Panc1 (cell line): ENCODE data around the gene ACP7. TPM values are rescaled to one million over a fixed set of nuclear protein-coding genes. Genes with fewer than 3 reads are reported as not detected.
A peak's percentile ranks its signal among the peaks of the same experiment; 100 is the strongest.

Source experiments
- ATAC-seq: fragments of 200-7000 bp; cut with Tn5 transposase; 2 replicates; pipeline ENCODE4 v1.9.1; 2020; ENCODE audit warnings: mild to moderate bottlenecking, moderate library complexity
- BruUV-seq: library from RNA; stranded (reverse); fragments of 400-500 nt; replicated peaks from 2 replicates; lab custom pipeline; 2021; lab: Mats Ljungman, UMichigan
- CTCF ChIA-PET: fragments of 300-600 bp; sonication (Branson Sonifier 250); formaldehyde crosslinking; loops from one replicate; lab custom pipeline; 2022; ENCODE audit warnings: antibody characterized with exemption; lab: Charles Lee
- POLR2A ChIA-PET: fragments of 300-600 bp; sonication (Branson Sonifier 250); formaldehyde crosslinking; loops from one replicate; lab custom pipeline; 2022; ENCODE audit warnings: antibody characterized with exemption; lab: Charles Lee
- DNase-seq: peaks from one replicate; pipeline ENCODE4 v3.0.0-alpha.2; 2010; ENCODE audit warnings: low read depth, low spot score
- H3K27ac ChIP-seq: 2 replicates; pipeline ENCODE4 v1.5.1; 2011; ENCODE audit warnings: mild to moderate bottlenecking, low read length, inconsistent platforms
- H3K27me3 ChIP-seq: fragments of 200-500 bp; sonication (Bioruptor generic); 2 replicates; pipeline ENCODE4 v1.6.0; 2014; ENCODE audit warnings: low read length, inconsistent platforms; ENCODE audit not compliant: control insufficient read depth, insufficient read depth
- H3K36me3 ChIP-seq: fragments of 200-500 bp; sonication (Bioruptor generic); 2 replicates; pipeline ENCODE4 v1.5.1; 2014; ENCODE audit warnings: inconsistent platforms, mild to moderate bottlenecking, low read length, moderate library complexity; ENCODE audit not compliant: control insufficient read depth, insufficient read depth
- H3K4me1 ChIP-seq: 2 replicates; pipeline ENCODE4 v1.5.1; 2011; ENCODE audit warnings: inconsistent platforms, mild to moderate bottlenecking, low read length, moderate library complexity; ENCODE audit not compliant: control insufficient read depth, insufficient read depth
- H3K4me3 ChIP-seq, 2 experiments: 2 replicates each; pipeline ENCODE4 v1.5.1; 2011 to 2012; ENCODE audit warnings: low read depth in 2 of 2, low read length in 2 of 2, mild to moderate bottlenecking in 2 of 2, inconsistent platforms in 1 of 2, moderate library complexity in 1 of 2
- H3K9me3 ChIP-seq: fragments of 200-500 bp; sonication (Bioruptor generic); 2 replicates; pipeline ENCODE4 v1.5.1; 2014; ENCODE audit warnings: low read depth, mild to moderate bottlenecking, inconsistent platforms, low read length, moderate library complexity; ENCODE audit not compliant: control insufficient read depth, insufficient read depth
- CTCF ChIP-seq: fragments of 450-650 bp; IDR thresholded peaks from 2 replicates; pipeline ENCODE4 v1.5.1; 2017; ENCODE audit warnings: mild to moderate bottlenecking
- POLR2AphosphoS5 ChIP-seq: IDR thresholded peaks from 2 replicates; pipeline ENCODE4 v1.6.1; 2012; ENCODE audit warnings: mild to moderate bottlenecking, low read depth, low read length, moderate library complexity
- REST ChIP-seq, 2 experiments: IDR thresholded peaks; 2 replicates each; pipeline ENCODE4 v1.6.1; 2011 to 2012; ENCODE audit warnings: low read depth in 2 of 2, control low read depth in 1 of 2, low read length in 1 of 2, mild to moderate bottlenecking in 1 of 2, moderate library complexity in 1 of 2; ENCODE audit not compliant: insufficient read depth in 1 of 2
- SIN3A ChIP-seq: IDR thresholded peaks from 2 replicates; pipeline ENCODE4 v1.6.1; 2012; ENCODE audit warnings: low read depth, mild to moderate bottlenecking, low read length, moderate library complexity, borderline replicate concordance; ENCODE audit not compliant: insufficient read depth
- TCF7L2 ChIP-seq: IDR thresholded peaks from 2 replicates; pipeline ENCODE4 v1.6.1; 2011; ENCODE audit warnings: mild to moderate bottlenecking, low read depth, low read length, inconsistent platforms
- in situ Hi-C: cut with HindIII; loops from 2 replicates; pipeline ENCODE4 v1.10.0; 2016; ENCODE audit warnings: low sequenced_read_pairs, low pct_unique_long_range_greater_than_20kb
- intact Hi-C: fragments of 100-400 bp; cut with micrococcal nuclease; formaldehyde crosslinking; loops from one replicate; pipeline ENCODE4 v1.10.0; 2022; ENCODE audit not compliant: unreplicated experiment
- total RNA-seq: library from RNA; stranded (reverse); gene quantifications from one replicate; pipeline ENCODE4 v1.2.1, GENCODE V29; 2021; ENCODE audit not compliant: unreplicated experiment

The ACP7 gene
- total RNA-seq, 1 experiment from 2014 or later, result 10.3 TPM

- H3K36me3 ChIP-seq, result no peaks in the 10 kb centered on the region
- no peak overlapping the region for H3K4me3 ChIP-seq
- DNase-seq (no peak), ATAC-seq (no peak)
- H3K27ac ChIP-seq, result peak overlapping the region; percentile 75
- TF ChIP-seq REST (IDR thresholded peaks at IDR 0.05; ENCODE audit: insufficient read depth in 1 of 2, low read depth in 2 of 2, low read length in 1 of 2) (no peak), SIN3A (no peak)
- H3K27me3 ChIP-seq, result no peaks in the 10 kb centered on the region
- CTCF ChIA-PET, result no interaction called here
- no peaks in the 10 kb centered on the region for H3K9me3 ChIP-seq
- BruUV-seq, result TSS peak; percentile 39
- in situ Hi-C loops (no loop called here), intact Hi-C loops (no loop called here)
- peaks cover 69% of the 10 kb centered on the region for H3K4me1 ChIP-seq
- POLR2A ChIA-PET, result interaction anchor here (0.6 kb wide), 2 partner anchors 9 to 37 kb away, joined by 4 to 5 read pairs; no protein-coding TSS in a partner anchor
These were observed 6.8 kb upstream of the ACP7 start for GRCh38 chr19:39077323-39077722.

GRCh38 chr19:39078436-39079200 lies 5.5 kb upstream of the ACP7 start:
- BruUV-seq, result no TSS peak
- Histone ChIP-seq H3K9me3 (no peaks in the 10 kb centered on the region), H3K4me3 (peak overlapping the region in 1 of 2 experiments; percentile 2; a peak in 1 of 4 replicates), H3K27me3 (no peaks in the 10 kb centered on the region), H3K36me3 (no peaks in the 10 kb centered on the region), H3K4me1 (peaks cover 73% of the 10 kb centered on the region), H3K27ac (peak overlapping the region; percentile 75)
- ATAC-seq, result peak; percentile 86
- in situ Hi-C loops (no loop called here), intact Hi-C loops (no loop called here)
- ChIA-PET POLR2A (interaction anchor here (0.6 kb wide), 4 partner anchors 12 to 97 kb away, joined by 3 to 10 read pairs (median 4); no protein-coding TSS in a partner anchor), CTCF (interaction anchor here (0.7 to 0.8 kb wide), 2 partner anchors 102 to 309 kb away, joined by 3 to 4 read pairs; no protein-coding TSS in a partner anchor)
- peak; percentile 100 for DNase-seq
- peak; percentile 98 for TF ChIP-seq TCF7L2
- TF ChIP-seq CTCF, result no peak
- TF ChIP-seq POLR2AphosphoS5, result peak; percentile 93

- TF ChIP-seq POLR2AphosphoS5 (no peak), REST (IDR thresholded peaks at IDR 0.05; ENCODE audit: insufficient read depth in 1 of 2, low read depth in 2 of 2, low read length in 1 of 2) (no peak), TCF7L2 (no peak), SIN3A (no peak), CTCF (no peak)
- BruUV-seq, result no TSS peak
- Histone ChIP-seq H3K27me3 (no peaks in the 10 kb centered on the region), H3K4me3 (no peak overlapping the region), H3K36me3 (no peaks in the 10 kb centered on the region), H3K27ac (peak overlapping the region; percentile 42), H3K9me3 (no peaks in the 10 kb centered on the region), H3K4me1 (peaks cover 74% of the 10 kb centered on the region)
- intact Hi-C loops, result no loop called here
- POLR2A ChIA-PET, result interaction anchor here (0.6 kb wide), 1 partner anchor 103 kb away, joined by 4 read pairs; no protein-coding TSS in a partner anchor
- ATAC-seq (no peak), DNase-seq (no peak)
- CTCF ChIA-PET, result interaction anchor here (0.6 kb wide), 1 partner anchor 118 kb away, joined by 3 read pairs; no protein-coding TSS in a partner anchor
- in situ Hi-C loops, result no loop called here
These were observed 3.7 kb upstream of the ACP7 start for GRCh38 chr19:39080431-39080830.
